Muscle of leg (tissue), 11 donors: ENCODE measurements around the gene NUP58. TPM values are rescaled to one million over a fixed set of nuclear protein-coding genes. Genes with fewer than 3 reads are reported as not detected.
"Not testable (repeated sequence)": the region's sequence is repeated elsewhere in the genome, so short reads cannot be mapped to it uniquely, and the experiment has no call there.

Experiments used
- DNase-seq: peaks from one replicate; pipeline ENCODE4 v3.0.0; 2013
- H3K27ac ChIP-seq: one replicate; pipeline ENCODE4 v1.5.1; 2013; ENCODE audit warnings: mild to moderate bottlenecking, low read length, control low read depth
- H3K27me3 ChIP-seq: one replicate; pipeline ENCODE4 v1.6.1; 2013; ENCODE audit warnings: low read length; ENCODE audit not compliant: control insufficient read depth, insufficient read depth
- H3K36me3 ChIP-seq: one replicate; pipeline ENCODE4 v1.6.1; 2013; ENCODE audit warnings: low read length; ENCODE audit not compliant: control insufficient read depth, insufficient read depth
- H3K4me1 ChIP-seq: one replicate; pipeline ENCODE4 v1.6.1; 2013; ENCODE audit warnings: low read length; ENCODE audit not compliant: control insufficient read depth, insufficient read depth
- H3K4me3 ChIP-seq: one replicate; pipeline ENCODE4 v1.5.1; 2013; ENCODE audit warnings: low read length, control low read depth
- H3K9me3 ChIP-seq: replicated peaks from 2 replicates; pipeline ENCODE4 v1.6.1; 2013; ENCODE audit warnings: low read depth, low read length; ENCODE audit not compliant: control insufficient read depth
- WGBS: methylation state at CpG from one replicate; pipeline ENCODE4 v1.1.5; 2013; ENCODE audit warnings: missing lambda C conversion rate; ENCODE audit not compliant: insufficient coverage; 5-methylcytosine and 5-hydroxymethylcytosine counted together
- polyA plus RNA-seq, 8 donors: library from polyadenylated mRNA; unstranded; fragments of 120-200 nt; gene quantifications; one replicate each; pipeline versions ENCODE4 v1.2.1 to v1.2.3, GENCODE V29; 2013; ENCODE audit warnings: inconsistent platforms in 1 of 8, low replicate concordance in 1 of 8; ENCODE audit not compliant: insufficient read length in 8 of 8, insufficient read depth in 1 of 8
- total RNA-seq: library from RNA; stranded (reverse); fragments of 120-200 nt; gene quantifications from one replicate; pipeline ENCODE4 v1.2.4, GENCODE V29; 2013

Gene NUP58
- total and polyA plus RNA-seq, 9 donors, result 30.8 to 45.0 (median 34.1) TPM

DNA sequence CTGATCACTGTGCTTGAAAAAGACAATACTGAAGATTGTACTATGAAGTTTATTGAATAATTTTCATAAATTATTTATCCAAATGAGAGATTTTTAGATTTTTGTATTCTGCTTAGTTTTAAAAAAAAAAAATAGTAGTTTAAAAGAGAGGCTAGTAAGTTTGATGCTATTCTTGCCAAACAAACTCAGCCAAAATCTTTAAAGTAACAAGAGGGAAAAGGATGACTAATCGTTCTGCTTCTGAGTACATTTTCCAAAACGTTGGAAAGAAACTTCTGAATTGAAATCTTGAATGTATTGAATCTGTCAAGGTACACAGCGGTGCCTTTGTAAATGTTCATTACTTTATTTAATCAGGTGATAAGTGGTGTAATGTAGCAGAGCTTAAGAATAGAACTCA, 34.4 kb downstream of the NUP58 start:
- no CpG with 5 or more reads among the region's 3 CpGs for WGBS

DNA sequence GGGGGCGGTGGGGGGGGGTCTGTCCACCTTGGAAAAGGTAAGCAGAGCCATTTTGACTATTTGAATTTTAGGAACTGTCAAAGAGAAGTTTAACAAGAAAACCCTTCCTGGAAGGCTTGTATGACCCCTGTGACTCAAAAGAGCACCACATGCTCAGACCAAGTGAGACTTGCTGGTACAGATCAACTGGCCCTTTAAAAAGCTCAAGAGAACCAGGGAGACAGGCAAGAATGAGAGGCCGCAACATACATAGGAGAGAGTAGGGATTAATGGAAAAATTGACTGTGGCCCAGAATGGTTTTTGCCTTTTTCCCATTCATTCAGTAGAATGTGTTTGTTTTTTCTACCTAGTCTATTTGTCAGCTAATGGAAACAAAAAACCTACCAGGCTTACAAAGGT, 44.2 kb downstream of the NUP58 start:
- H3K4me3 ChIP-seq, result no peak overlapping the region
- H3K9me3 ChIP-seq, result no peaks in the 10 kb centered on the region
- 89% methylated on average over 1 of the region's 2 CpGs for WGBS
- H3K27ac ChIP-seq, result no peak overlapping the region
- H3K27me3 ChIP-seq, result no peaks in the 10 kb centered on the region
- H3K36me3 ChIP-seq, result no peaks in the 10 kb centered on the region
- no peaks in the 10 kb centered on the region for H3K4me1 ChIP-seq
- no peak for DNase-seq

More for the DNA sequence above, 34.4 kb downstream of the NUP58 start:
- Histone ChIP-seq H3K4me1 (no peaks in the 10 kb centered on the region), H3K4me3 (no peak overlapping the region), H3K27me3 (no peaks in the 10 kb centered on the region), H3K27ac (no peak overlapping the region), H3K36me3 (peaks cover 12% of the 10 kb centered on the region), H3K9me3 (no peaks in the 10 kb centered on the region)
- DNase-seq, result peak; percentile 16

DNA sequence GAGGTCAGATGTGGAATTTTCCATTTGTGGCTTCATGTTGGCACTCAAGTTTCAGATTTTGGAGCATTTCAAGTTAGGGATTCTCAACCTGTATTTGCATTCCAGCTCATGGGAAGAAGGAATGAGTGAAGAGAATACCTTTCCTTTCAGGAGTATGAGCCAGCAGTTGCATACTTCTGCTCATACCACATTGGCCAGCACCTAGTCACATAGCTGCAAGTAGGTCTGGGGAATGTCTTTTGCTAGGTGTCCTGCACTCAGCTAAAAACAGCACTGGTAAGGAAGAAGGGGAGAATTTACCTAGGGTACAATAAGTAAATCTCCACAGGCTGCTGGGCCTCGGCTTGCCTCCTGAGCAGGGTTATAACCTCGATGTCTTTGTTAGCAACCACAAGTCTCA, 45.7 kb downstream of the NUP58 start:
- H3K4me1 ChIP-seq, result no peaks in the 10 kb centered on the region
- no peak for DNase-seq
- no peaks in the 10 kb centered on the region for H3K36me3 ChIP-seq
- 83% methylated on average over 2 of the region's 2 CpGs for WGBS
- no peaks in the 10 kb centered on the region for H3K27me3 ChIP-seq
- H3K27ac ChIP-seq, result no peak overlapping the region
- no peaks in the 10 kb centered on the region for H3K9me3 ChIP-seq
- H3K4me3 ChIP-seq, result no peak overlapping the region

DNA sequence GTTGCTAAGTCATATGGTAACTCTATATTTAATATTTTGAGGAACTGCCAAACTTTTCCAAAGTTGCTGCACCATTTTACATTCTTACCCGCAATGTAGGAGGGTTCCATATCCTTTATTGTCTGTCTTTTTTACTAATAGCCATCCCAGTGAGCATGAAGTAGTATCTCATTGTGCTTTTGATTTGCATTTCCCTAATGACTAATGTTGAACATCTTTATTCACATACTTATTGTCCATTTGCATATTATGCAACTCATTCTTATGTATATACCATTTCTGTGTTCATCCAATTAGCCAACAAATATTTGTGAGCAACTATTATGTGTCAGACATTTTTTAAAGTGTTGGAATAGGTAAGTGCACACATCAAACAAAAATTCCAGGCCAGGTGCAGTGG, 50.0 kb downstream of the NUP58 start:
- no peaks in the 10 kb centered on the region for H3K36me3 ChIP-seq
- no peaks in the 10 kb centered on the region for H3K9me3 ChIP-seq
- no peak overlapping the region for H3K27ac ChIP-seq
- DNase-seq, result no peak
- H3K4me3 ChIP-seq, result no peak overlapping the region
- no CpG with 5 or more reads among the region's 1 CpG for WGBS
- no peaks in the 10 kb centered on the region for H3K4me1 ChIP-seq
- H3K27me3 ChIP-seq, result peaks cover 2% of the 10 kb centered on the region

DNA sequence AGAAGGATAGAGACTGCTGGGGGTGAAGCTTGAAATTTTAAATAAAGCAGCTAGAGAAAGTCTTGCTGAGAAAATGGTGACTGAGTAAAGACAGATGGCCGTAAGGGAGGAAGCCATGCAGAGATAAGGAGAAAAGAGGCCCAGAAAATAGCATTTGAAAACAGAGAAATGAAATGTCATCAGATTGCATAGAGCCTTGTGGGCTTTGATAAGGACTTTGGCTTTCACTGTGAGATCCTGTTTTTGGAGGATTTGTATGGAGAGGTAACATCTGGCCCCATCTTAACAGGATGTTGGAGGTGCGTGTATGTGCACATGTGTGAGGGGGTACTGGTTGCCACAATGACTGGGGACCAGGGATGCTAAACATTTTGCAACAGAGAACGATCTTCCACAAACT, 50.8 kb downstream of the NUP58 start:
- Histone ChIP-seq H3K27me3 (peaks cover 2% of the 10 kb centered on the region), H3K4me1 (no peaks in the 10 kb centered on the region), H3K4me3 (no peak overlapping the region), H3K27ac (no peak overlapping the region), H3K36me3 (no peaks in the 10 kb centered on the region), H3K9me3 (no peaks in the 10 kb centered on the region)
- DNase-seq, result no peak
- 74% methylated on average over 2 of the region's 3 CpGs for WGBS

DNA sequence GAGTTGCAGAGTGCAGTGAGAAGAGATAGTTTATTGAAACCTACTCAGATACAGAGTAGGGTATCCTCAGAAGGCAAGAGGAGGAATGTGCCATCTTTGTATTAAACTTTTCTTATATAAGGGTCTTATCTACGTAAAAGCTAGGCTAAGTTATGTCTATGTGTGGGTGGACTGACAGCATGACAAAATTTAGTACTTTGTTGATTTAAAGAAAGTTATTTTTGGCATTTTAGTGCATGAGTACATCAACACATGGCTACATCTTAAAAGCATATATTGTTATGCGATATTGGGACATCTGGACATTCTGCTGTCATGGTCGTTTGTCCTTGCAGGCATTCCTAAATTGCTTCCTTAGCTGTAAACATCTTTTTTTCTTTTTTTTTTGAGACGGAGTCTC, 51.4 kb downstream of the NUP58 start:
- H3K27me3 ChIP-seq, result peaks cover 2% of the 10 kb centered on the region
- no peak overlapping the region for H3K27ac ChIP-seq
- no peaks in the 10 kb centered on the region for H3K9me3 ChIP-seq
- DNase-seq, result no peak
- 71% methylated on average over 2 of the region's 4 CpGs for WGBS
- H3K4me3 ChIP-seq, result no peak overlapping the region
- no peaks in the 10 kb centered on the region for H3K4me1 ChIP-seq
- H3K36me3 ChIP-seq, result no peaks in the 10 kb centered on the region

DNA sequence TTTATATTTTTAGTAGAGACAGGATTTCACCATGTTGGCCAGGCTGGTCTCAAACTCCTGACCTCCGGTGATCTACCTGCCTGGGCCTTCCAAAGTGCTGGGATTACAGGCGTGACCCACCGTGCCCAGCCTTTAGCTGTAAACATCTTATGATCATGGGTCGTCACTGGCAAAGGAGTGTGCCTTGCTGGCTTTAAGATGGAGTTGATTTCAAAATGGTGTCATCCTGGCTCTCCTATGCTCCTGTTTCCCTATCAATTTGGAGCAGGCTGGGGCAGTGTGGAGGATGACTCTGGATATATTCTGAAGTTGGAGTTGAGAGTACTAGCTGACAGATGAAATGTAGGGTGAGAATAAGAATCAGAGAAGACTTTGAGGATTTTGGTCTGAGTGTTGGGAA, 51.9 kb downstream of the NUP58 start:
- no peak for DNase-seq
- Histone ChIP-seq H3K4me1 (no peaks in the 10 kb centered on the region), H3K9me3 (no peaks in the 10 kb centered on the region), H3K36me3 (no peaks in the 10 kb centered on the region), H3K27me3 (peaks cover 2% of the 10 kb centered on the region), H3K27ac (no peak overlapping the region), H3K4me3 (no peak overlapping the region)
- 95% methylated on average over 4 of the region's 4 CpGs for WGBS

DNA sequence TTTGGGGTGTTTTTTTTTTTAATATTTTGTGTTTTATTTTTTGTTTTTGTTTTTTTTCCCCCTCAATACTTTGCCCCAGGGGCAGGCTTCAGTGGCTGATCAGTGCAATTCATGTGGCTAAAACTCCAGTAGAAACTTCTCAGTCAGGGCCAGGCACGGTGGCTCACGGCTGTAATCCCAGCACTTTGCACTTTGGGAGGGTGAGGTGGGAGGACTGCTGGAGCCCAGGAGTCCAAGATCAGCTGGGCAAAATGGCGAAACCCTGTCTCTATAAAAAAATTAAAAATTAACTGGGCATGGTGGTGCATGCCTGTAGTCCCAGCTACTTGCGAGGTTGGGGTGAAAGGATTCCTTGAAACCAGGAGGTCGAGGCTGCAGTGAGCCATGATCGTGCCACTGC, 53.0 kb downstream of the NUP58 start:
- Histone ChIP-seq H3K36me3 (no peaks in the 10 kb centered on the region), H3K4me1 (no peaks in the 10 kb centered on the region), H3K27me3 (peaks cover 2% of the 10 kb centered on the region), H3K27ac (no peak overlapping the region), H3K9me3 (no peaks in the 10 kb centered on the region), H3K4me3 (no peak overlapping the region)
- DNase-seq, result no peak
- WGBS, result no CpG with 5 or more reads among the region's 6 CpGs

DNA sequence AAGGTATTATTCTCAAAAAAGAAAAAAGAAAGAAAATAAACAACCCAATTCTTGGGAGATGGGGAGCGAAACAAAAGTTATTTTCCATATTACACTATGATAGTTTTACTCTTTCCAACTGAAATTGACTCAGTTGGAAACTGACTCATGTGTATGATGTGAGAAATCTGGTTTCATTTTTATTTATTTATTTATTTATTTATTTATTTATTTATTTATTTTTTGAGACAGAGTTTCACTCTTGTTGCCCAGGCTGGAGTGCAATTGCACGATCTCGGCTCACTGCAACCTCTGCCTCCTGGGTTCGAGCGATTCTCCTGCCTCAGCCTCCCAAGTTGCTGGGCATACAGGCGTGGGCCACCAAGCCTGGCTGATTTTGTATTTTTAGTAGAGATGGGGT, 59.0 kb downstream of the NUP58 start:
- no CpG with 5 or more reads among the region's 6 CpGs for WGBS
- H3K27me3 ChIP-seq, DNase-seq, H3K36me3 ChIP-seq, H3K27ac ChIP-seq, H3K9me3 ChIP-seq, H3K4me3 ChIP-seq, H3K4me1 ChIP-seq: not testable (repeated sequence)

DNA sequence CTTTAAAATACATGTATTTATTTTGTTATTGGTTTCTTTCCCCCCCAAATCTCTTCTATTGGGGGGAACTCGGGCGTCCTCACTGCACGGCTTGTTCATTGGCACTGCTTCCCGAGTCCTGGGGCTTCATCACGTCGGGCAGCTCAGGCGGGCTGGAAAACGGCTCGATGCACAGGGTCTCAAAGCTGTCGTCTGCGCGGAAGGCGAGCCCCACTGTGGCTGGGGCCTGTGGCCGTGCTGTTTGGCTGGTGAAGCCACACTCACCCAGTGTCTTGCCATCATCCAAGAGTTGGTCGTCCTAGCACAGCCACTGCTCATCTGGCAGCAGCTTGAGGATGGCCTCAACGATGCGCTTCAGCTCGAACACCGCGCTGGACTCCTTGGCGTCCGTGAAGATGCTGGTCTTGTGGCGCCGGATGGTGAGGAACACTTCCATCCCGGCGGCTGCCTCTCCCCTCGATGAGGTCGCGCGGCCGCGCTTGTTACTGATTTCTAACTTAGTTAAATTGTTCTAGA, 64.4 kb downstream of the NUP58 start:
- DNase-seq, result no peak
- Histone ChIP-seq H3K27me3 (peaks cover 19% of the 10 kb centered on the region), H3K27ac (no peak overlapping the region), H3K36me3 (no peaks in the 10 kb centered on the region), H3K9me3 (no peaks in the 10 kb centered on the region), H3K4me3 (no peak overlapping the region), H3K4me1 (no peaks in the 10 kb centered on the region)
- WGBS, result 87% methylated on average over 23 of the region's 32 CpGs

DNA sequence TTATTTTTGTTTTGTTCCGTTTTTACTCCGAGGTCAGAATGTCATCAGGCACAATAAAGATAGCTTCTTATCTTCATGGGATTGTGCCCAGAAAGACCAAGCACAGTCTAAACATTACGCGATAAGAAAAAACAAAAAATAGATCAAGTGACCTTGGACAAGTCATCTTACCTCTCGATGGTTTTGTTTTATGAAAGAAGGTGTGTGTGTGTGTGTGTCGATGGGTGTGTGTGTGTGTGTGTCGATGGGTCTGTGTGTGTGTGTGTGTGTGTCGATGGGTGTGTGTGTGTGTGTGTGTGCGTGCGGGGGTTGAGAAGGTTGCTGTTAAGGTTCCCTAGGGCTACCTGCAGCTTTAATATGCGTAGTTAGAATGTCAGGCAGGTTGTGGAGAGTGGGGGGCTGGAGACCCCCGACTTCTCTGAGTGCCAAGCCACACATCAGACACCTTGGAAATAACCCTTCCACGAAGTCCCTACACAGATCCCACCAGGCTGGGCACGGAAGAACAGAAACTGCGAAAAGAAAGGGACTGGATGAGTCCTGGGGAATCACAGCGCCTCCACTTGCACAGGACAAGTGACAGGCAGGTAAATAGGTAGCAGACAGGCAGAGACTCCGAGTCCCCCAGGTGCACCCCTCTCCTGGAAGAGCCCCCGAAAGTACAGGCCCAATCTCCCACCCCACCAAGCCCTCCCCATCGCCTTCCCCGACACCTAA, 69.9 kb downstream of the NUP58 start:
- no peak for DNase-seq
- Histone ChIP-seq H3K27ac (no peak overlapping the region), H3K27me3 (peaks cover 55% of the 10 kb centered on the region), H3K4me1 (peaks cover 8% of the 10 kb centered on the region), H3K9me3 (no peaks in the 10 kb centered on the region), H3K36me3 (no peaks in the 10 kb centered on the region), H3K4me3 (no peak overlapping the region)
- 51% methylated on average over 11 of the region's 20 CpGs for WGBS
